NB4 (cell line): ENCODE results near the gene PMPCA.

ENCODE experiments used
- DNase-seq: peaks from one replicate; pipeline ENCODE4 v3.0.0; 2010; ENCODE audit warnings: low read depth
- H3K4me3 ChIP-seq: one replicate; pipeline ENCODE4 v1.5.1; 2011; ENCODE audit warnings: mild to moderate bottlenecking, low read depth, low read length, moderate library complexity
- MYC ChIP-seq: IDR thresholded peaks from 2 replicates; pipeline ENCODE4 v1.6.1; 2011; ENCODE audit warnings: low read depth, low read length
- POLR2A ChIP-seq: IDR thresholded peaks from 2 replicates; pipeline ENCODE4 v1.6.1; 2011; ENCODE audit warnings: mild to moderate bottlenecking; ENCODE audit not compliant: insufficient read length; ENCODE audit errors: extremely low read depth
- TF ChIP-seq, protein P1 (sequence below): IDR thresholded peaks from 2 replicates; pipeline ENCODE4 v1.6.1; 2011; ENCODE audit warnings: low read depth, low read length
- TF ChIP-seq, protein P2 (sequence below): IDR thresholded peaks from one replicate; pipeline ENCODE4 v1.5.1; 2012; ENCODE audit warnings: low read depth, low read length

Gene PMPCA

GRCh38 chr9:136471802-136472487 is 61.5 kb downstream of the PMPCA start:
- TF ChIP-seq, protein P1, sequence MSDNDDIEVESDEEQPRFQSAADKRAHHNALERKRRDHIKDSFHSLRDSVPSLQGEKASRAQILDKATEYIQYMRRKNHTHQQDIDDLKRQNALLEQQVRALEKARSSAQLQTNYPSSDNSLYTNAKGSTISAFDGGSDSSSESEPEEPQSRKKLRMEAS = no peak
- no peak for TF ChIP-seq POLR2A
- TF ChIP-seq, protein P2, sequence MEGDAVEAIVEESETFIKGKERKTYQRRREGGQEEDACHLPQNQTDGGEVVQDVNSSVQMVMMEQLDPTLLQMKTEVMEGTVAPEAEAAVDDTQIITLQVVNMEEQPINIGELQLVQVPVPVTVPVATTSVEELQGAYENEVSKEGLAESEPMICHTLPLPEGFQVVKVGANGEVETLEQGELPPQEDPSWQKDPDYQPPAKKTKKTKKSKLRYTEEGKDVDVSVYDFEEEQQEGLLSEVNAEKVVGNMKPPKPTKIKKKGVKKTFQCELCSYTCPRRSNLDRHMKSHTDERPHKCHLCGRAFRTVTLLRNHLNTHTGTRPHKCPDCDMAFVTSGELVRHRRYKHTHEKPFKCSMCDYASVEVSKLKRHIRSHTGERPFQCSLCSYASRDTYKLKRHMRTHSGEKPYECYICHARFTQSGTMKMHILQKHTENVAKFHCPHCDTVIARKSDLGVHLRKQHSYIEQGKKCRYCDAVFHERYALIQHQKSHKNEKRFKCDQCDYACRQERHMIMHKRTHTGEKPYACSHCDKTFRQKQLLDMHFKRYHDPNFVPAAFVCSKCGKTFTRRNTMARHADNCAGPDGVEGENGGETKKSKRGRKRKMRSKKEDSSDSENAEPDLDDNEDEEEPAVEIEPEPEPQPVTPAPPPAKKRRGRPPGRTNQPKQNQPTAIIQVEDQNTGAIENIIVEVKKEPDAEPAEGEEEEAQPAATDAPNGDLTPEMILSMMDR = no peak
- no peak for TF ChIP-seq MYC
- H3K4me3 ChIP-seq = no peak overlapping the region
- no peak for DNase-seq

GRCh38 chr9:136472640-136473353 is 62.3 kb downstream of the PMPCA start:
- no peak for TF ChIP-seq POLR2A
- no peak for TF ChIP-seq MYC
- TF ChIP-seq, protein P1 = no peak
- TF ChIP-seq, protein P2 = no peak
- no peak overlapping the region for H3K4me3 ChIP-seq
- DNase-seq = no peak

GRCh38 chr9:136473354-136473721 is 62.9 kb downstream of the PMPCA start:
- no peak for DNase-seq
- no peak overlapping the region for H3K4me3 ChIP-seq
- TF ChIP-seq MYC (no peak), POLR2A (no peak)
- TF ChIP-seq, protein P1 = no peak
- TF ChIP-seq, protein P2 = no peak
